Amygdala (tissue), 56 donors: Measurements from ENCODE around the gene PACS1.
A peak's percentile ranks its signal among the peaks of the same experiment; 100 is the strongest.
"Not testable (repeated sequence)": the region's sequence is repeated elsewhere in the genome, so short reads cannot be mapped to it uniquely, and the experiment has no call there.

Source experiments
- DNase-seq, 56 donors: peaks; one replicate each; lab custom pipeline; 2025; lab: John Stamatoyannopoulos, UW

Gene PACS1

GRCh38 chr11:66104057-66104638, 34.1 kb downstream of the PACS1 start:
- DNase-seq: no peak

- DNase-seq: no peak
Measured at GRCh38 chr11:66106786-66107599, 36.9 kb downstream of the PACS1 start.

DNA sequence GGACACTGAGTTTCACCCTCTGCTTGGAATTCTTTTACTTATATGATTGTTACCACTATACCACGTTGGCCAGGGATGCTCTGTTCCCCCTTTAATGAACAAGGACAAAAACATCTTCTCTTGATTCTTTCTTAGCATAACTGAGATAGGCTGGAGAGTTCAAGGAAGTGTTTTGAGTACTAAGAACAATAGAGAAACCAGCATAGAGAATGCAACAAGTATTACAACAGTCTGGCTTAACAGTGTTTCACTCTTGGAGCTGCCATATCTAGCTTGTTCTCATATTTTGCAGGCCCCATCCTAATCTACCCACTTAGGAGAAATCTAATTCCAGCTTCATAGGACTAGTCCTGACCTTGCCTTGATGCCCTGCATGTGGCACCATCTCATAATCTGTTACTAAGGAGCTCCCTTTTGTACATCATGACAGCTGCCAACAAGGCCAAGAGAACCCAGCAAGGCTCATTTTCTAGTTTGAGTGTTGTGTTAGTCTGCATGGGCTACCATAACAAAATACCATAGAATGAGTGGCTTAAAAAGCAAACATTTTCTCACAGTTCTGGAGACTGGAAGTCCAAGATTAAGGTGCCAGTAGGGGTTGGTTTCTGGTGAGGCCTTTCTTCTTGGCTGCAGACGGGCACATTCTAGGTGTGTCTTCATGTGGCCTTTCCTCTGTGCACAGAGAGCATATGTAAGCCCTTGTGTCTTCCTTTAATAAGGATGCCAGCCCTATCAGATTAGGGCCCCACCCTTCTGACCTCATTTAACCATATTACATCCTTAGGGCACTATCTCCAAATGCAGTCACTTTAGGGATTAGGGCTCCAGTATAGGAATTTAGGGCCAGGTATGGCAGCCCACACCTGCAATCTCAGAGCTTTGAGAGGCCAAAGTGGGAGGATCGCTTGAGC, 37.8 kb downstream of the PACS1 start:
- DNase-seq: no peak

GRCh38 chr11:66109294-66109693, 39.2 kb downstream of the PACS1 start:
- DNase-seq: no peak

DNA sequence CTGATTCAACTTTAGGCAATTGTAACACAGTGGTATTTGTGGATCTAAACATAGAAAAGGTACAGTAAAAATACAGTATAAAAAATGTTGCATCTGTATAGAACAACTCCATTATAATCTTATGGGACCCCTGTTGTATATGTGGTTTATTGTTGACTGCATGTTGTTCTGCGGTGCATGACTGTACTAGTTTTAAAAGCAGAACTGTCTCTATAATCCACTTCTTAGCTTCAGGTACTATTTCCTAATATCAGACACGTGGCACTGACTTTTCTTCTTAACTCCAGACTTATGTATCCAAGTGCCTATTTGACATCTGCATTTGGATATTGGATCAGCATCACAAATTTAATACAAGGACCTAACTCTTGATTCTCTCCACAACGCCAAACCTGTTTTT, 41.1 kb downstream of the PACS1 start:
- no peak for DNase-seq

DNA sequence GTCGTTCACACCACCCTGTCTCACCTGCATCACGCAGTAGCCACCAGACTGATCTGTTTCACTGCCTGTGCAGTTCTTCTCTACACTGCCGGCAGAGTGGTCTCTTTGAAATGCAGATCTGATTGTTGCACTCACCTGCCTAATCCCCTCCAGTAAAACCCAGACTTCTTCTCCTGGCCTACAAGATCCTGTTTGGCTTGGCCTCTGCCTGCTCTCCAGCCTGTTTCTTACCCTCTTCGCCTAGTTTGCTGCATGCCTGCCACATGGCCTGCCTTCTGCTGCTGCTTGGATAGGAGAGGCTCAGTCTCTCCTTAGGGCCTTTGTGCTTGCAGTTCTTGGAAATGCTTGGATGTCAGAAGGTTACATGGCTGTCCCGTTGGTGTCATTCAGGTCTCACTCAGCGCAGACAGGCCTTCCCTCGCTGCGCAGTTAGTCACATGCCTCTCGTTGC, 42.0 kb downstream of the PACS1 start:
- no peak for DNase-seq

- peak in 2 of 56 donors; percentile 12 to 15 for DNase-seq
Measured at GRCh38 chr11:66112601-66113499, 42.8 kb downstream of the PACS1 start.

DNA sequence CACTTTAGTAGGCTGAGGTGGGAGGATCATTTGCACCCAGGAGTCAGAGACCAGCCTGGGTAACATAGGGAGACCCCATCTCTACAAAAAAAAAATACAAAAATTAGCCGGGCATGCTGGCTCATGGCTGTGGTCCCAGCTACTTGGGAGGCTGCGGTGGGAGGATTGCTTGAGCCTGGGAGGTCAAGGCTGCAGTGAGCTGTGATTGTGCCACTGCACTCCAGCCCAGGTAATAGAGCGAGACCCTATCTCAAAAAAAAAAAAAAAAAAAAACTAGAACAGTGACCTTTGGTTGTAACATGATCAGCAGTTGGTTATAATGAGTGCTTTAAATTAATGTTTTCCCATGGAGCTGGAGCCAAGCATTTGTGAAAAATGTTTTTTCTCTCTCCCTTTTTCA, 44.9 kb downstream of the PACS1 start:
- DNase-seq: not testable (repeated sequence)

GRCh38 chr11:66115638-66116301, 45.7 kb downstream of the PACS1 start:
- DNase-seq: no peak

- no peak for DNase-seq
Measured at GRCh38 chr11:66116576-66117361, 46.7 kb downstream of the PACS1 start.

DNA sequence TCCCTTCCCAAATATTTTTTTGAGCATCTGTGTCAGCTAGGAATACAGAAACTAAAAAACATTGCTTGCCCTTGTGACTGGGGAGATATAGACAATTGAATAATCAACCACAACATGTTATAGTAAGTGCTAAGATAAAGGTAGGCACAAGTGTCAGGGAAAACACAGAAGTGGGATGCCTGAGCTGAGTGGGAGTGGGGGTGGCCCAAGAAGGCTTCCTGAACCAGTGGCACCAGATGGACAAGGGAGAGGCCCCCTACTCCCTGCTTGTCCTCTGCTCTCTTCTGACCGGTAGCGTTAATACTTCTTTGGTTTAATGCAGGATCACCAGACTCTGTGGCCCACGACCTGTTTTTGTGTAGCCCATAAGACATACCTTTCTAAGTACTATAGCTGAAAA, 48.8 kb downstream of the PACS1 start:
- DNase-seq: no peak

DNA sequence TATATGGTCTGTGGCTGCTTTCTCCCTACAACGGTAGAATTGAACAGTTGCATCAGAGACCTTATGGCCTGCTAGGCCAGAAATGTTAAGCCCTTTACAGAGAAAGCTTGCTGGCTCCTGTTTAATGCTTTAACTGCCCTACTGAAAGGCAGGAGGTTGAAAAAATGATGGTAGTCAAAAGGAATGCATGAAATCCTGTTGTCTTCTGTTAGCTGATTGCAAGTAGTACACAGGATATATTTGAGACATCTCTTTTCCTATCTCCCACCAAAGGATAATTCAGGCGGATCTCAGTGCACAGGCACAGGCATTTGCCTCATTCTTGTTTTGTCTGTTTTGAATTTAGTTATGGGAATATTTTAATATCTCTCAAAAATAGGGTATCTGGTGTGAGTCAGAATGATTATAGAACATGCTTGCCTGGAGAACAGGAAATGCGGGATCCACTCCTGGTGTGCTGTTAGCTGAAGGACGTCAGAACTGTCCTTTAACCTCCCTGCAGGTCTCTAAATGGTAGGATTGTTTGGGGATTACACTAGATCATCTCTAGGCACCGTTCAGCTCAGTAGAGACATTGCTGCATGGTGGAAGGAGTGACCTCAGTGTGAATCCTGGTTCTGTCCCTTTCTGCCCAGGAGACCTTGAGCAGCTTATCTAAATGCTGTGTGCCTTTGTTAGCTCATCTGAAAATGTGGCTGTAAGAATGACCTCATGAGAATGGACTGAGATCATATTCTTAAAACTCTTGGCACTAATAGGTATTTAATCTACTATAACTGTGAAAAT, 49.5 kb downstream of the PACS1 start:
- no peak for DNase-seq

GRCh38 chr11:66121466-66121865, 51.4 kb downstream of the PACS1 start:
- no peak for DNase-seq

DNA sequence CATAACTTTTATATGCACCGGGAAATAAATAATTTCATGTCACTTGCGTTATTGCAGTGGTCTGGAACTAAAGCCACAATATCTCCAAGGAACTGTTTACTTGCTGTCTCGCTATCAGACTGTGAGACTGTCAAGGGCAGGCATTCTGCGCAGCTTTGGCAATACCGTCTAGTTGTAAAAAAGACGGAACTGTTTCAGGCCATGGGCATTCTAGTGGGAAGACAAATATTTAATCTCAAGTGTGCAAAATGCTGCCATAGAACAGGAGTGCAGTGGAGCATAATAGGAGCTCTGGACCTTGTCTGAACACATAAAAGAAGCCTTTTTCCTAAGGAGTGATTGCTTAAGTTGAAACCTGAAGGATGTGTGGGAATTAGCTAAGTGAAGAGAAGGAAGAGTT, 53.8 kb downstream of the PACS1 start:
- no peak for DNase-seq

DNA sequence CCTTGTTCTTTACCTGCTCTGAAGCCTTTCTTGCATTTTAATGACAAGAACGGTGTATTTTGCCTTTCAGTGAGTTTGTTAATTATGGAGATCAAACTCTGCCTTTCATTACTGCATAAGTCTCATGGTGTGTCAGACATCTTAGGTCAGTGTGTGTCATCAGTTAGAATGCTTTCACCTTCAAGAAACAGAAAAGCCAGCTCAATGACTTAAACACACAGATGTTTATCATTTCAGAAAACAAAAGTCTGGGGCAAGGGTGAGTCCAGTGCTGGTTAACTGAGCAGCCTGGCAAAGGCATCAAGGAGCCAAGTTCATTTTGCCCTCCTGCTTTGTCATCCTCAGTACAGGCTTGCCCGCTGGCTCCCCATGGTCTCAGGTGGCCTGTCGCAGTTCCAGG, 54.5 kb downstream of the PACS1 start:
- peak in 1 of 56 donors; percentile 6 for DNase-seq

- DNase-seq: no peak
Measured at GRCh38 chr11:66126064-66126463, 56.0 kb downstream of the PACS1 start.

DNA sequence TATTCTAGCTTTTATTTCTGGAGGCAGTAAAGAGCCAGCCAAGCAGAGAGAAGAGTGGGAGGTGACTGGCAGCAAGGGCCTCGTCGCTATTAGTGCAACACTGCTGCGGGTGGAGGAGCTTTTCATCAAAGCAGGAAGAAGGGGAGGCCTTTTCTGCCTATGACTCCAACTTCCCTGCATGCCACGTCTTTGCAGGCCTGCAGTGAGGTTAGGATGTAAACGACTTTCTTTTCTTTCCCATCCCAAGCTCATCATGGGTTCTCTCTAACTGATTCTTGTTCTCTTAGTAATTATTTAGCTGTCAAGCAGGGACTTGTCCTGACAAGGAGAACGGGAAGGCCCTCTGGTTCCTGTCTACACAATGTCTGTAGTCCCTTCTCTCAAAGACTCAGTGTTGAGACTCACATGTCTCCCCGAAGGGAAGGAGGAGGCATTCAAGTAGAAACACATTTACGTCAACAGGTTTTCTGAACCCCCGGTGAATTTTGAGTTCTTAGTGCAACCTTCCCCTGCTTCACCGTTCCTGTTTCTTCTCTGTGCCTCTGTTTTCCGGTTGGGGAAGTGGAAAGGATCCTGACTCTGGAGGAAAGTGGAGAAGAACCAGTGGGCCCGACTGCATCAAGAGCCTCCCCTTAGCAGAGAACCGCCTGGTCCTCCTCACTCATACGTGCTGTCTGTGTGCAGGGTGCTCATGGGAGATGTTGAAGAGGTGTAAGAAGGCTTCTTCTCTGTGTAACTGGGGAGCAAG, 56.9 kb downstream of the PACS1 start:
- DNase-seq: peak in 43 of 56 donors; percentile 2 to 71 (median 40)
